Esophagus mucosa (tissue), 1 donor: ENCODE data around the gene CCL18. TPM values are rescaled to one million over a fixed set of nuclear protein-coding genes. Genes with fewer than 3 reads are reported as not detected.
"Not testable (repeated sequence)": the region's sequence is repeated elsewhere in the genome, so short reads cannot be mapped to it uniquely, and the experiment has no call there.

Experiments
- ATAC-seq: fragments of 200-7000 bp; cut with Tn5 transposase; one replicate; pipeline ENCODE4 v1.9.1; 2020
- total RNA-seq: library from RNA; stranded (reverse); gene quantifications from one replicate; pipeline ENCODE4 v1.2.4, GENCODE V29; 2023
- donor health status: DM: yes; HTN: yes; CAD: no.

Gene CCL18
- total RNA-seq, 1 donor from 2014 or later = 0.44 TPM

DNA sequence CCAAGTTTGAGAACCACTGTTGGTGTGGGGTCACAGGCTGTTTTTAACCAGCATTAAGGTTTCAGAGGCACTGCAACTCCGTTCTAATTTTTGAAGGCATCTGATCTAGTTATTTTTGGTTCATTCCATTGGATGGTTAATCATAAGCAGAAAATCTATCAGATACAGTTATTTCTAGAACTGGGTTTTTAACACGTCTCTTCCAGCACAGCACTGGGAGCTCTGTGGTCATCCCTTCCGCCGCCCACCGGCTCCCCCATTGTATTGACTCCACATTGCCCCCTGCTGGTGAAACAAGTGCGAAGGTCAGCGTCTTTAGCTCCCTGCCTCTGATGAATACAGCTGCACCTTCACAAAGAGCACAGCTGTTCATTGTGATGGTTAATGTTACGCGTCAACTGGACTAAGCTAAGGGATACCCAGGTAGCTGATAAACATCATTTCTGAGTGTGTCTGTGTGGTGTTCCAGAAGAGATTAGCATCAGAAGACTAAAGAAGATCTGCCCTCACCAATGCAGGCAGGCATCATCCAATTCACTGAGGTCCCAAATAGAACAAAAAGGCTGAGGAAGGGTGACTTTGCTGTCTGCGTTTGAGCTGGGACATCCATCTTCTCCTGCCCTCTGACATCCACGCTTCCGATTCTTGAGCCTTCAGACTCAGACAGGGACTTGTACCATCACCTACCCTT is 8.5 kb downstream of the CCL18 start:
- peak; percentile 22 for ATAC-seq

DNA sequence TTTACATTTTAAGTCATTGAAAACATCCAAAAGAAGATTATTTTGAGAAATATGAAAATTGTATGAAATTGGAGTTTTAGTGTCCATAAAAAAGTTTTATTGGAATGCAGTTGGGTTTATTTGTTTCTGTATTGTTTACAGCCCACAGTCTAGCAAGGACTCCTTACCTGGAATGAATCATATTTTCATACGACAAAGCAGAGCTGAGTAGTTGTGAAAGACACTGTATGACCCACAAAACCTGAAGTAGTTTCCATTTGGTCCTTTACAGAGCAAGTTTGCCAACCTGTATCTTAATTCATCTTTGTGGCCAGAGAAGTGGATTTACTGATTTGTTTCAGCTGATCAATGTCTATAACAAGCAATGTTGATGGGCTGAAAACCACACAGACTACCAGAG is 10.3 kb downstream of the CCL18 start:
- ATAC-seq = no peak

DNA sequence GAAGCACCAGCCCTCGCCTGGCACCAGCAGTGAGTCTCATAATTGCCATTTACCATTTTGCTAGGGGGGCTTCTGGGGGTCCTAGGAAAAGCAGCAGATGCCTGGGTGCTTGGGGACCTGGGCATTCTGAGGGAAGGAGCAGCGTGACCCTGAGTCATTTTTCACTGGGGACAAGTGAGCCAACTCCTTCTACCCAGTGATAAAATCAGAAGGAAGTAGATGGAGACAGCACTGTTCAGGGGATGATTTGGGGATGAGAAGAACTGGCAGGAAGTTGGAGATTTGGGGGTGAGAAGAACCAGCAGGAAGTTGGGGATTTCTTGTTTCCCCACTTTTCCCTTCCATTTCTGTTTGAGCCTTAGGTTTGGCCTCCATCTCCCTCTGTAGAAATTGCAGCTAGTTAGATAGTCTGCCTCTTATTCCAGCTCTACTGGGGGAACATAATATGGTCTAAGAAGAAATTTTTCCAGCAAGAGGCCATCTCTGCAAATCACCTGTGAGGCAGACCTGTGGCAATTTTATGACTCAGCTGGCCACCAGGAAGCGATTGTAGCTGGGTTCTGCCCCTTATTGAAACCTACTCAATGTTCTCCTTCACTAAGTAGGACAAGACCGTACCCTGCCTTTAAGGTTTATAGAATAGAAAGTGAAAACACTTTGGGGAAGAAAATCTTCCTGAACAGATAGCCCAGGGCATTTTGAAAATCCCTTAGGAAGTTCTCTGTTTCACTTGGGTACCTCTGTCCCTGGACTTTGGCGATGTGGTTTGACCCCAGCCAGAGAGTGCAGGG is 17.8 kb downstream of the CCL18 start:
- ATAC-seq = not testable (repeated sequence)

DNA sequence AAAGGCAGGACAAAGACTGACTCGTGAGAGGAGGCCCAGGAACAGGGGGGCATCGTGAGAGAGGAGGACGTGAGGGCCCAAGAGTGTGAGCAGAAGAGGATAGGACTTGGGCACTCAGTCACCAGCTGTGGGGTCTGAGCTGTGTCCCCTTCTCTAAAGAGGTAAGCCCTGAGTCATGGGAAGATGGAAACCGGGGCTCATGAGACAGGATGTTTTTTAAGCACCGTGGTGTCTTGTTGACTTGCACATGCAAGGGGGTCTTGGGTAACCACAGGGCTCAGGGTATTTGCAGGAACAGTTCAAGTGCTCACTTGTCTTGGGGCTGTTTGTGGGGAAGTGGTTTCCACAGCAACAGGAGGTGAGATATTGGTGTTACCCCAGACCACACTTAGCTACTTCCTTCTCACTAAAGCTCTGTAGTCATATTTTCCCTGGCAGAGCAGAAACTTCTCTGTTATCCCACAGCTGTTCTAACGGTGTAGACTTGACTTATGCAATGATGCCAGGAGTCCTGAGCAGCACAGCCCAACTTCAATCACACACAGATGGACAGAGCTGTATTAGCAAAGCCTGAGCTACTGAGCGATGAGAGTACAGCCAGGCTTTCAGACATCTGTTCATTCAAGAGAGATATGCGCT is 18.5 kb downstream of the CCL18 start:
- peak; percentile 68 for ATAC-seq

DNA sequence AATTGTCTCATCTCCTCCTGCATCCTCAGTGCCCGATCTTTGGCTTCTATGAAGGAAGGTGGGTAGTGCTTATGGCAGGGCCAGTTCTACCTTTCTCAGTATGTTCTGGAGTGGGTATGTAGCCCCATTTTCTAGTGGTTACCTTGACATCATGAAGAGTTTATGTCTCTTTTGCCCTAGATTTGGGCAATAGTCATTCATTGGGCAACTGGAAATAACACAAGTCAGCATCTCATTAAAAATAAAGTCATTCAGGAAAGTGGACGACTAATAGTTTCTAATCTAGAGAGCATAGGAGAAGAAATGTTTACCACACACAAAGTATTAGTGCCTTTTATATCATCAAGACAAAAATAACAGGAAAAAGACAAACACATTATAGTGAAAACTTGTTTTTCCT is 19.6 kb downstream of the CCL18 start:
- not testable (repeated sequence) for ATAC-seq

DNA sequence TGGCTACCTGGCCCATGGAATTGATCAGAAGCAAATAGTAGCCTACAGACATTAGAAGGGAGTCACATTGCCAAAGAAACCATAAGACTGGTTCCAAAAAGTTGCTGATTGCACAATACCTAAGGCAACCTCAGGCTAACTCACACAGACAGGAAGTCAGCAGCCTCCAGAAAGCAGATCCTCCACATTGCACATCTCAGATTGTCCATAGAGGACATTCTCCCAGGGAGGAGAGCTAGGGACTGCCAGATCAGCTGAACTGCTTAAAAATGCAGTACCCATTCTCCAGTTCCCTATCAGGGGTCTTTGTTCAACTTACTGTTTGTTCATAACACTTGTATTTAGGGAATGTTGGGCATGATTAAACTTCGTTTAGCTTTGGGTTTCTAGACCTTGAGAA is 21.7 kb downstream of the CCL18 start:
- ATAC-seq = no peak

DNA sequence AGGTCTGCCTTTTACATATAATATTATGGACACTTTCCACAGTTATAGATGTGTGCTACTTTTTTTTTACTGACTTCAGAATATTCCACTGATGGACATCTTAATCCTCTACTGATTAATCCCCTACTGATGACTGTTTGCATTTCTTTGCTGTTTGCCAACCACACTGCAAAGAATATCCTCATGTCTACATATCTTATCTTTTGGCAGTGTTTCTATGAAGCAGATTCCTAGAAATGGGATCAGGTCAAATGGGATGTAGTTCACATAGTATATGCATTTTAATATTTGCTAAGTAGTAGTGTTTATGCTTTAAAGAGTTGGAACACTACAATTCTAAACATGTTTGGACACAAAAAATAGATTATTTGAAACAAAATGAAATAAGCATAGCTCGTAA is 22.7 kb downstream of the CCL18 start:
- no peak for ATAC-seq

DNA sequence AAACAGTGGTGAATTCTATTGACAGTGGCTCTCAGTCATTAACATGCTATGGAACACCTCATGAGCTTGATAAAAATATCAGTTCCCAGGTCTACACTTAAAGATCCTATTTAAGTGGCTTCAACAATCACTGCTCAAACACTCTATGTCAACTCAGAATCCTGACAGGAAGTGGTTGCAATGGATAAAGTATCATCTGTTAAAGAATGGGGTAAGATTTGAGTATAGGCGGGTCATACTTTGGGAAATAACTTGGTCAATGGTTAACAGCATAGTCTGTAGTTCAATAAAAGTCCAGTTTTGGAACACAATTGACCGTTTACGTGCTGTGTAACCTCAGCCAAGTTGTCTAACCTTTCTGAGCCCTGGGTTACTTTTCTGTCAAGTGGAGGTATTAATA is 23.4 kb downstream of the CCL18 start:
- not testable (repeated sequence) for ATAC-seq

DNA sequence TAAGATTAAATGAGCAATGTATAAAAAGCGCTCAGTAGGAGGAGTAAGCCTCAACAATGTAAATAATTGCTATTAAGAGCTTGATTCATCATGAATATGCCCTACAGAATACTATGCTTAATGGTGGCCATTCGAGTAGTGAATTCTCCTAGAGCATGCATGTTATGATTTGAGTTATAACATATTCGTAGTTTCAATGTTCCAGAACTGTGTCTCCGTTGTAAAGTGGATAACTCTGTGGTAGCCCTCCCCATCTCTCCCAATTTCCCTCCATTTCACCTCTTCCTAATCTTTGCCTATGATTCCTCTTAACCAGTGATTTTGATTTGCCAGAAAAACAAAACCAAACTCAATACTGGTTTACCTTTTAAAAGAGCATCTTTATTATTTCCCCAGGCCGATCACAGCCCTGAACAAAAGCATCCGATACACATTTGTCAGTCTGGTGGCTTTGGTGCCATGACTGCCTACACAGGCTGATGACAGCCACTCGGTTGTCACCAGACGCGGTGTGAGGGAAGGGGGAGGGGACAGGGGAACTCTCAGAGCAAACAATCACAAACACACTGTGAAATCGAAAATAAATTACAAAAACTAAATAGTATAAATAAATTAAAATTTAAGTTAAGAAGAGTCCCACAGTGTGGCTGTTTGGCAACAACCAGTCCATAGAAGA is 24.0 kb downstream of the CCL18 start:
- not testable (repeated sequence) for ATAC-seq

DNA sequence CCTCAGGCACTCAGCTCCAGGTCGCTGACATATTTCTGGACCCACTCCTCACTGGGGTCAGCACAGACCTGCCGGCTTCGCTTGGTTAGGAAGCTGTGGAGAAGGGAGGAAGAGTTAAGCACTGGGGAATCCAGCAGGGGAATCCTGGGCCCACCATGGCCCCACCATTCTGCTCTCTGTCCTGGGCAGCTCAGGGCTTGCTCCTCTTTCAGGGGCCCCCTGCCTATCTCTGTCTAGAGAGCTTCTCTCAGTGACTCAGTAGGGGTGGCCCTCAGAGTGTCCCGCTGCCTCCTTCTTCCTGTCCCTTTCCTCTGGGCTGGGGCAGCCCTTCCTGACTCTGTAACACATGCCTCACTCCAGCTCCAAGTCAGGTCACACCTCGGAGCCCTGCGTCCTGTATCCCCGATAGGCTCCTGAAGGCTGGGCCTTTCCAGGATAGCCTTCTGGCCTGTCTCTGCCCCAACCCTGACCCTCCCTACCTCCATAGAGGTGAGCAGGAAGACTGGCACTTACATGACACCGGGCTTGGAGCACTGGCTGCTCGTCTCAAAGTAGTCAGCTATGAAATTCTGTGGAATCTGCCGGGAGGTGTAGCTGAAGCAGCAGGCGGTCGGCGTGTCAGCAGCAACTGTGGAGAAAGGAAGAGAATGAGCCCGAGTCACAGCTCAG is 24.7 kb downstream of the CCL18 start:
- ATAC-seq = no peak

DNA sequence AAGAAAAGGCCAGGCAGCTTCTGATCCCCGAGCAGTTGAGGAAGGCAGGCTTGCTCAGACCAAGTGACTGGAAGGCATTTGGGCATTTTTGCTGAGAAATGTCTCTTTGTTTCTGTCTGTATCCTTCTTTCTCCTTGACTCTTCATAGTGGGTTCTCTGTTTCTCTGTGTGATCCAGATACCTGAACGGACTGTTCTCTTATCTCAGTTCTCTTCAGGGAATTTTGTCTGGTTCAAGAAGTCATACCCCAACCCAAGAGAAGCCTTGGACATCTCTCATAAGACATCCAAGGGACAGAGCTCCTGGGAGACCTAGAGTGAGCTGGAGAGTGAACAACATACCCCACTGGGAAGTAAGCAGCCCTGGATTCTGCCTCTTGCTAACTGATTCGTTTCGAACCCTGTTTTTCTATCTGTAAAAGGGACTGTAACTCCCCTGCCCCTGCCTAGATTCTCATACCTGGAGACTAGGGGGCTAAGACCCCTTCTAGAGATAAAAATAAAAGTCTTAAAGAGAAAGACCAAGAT is 25.3 kb downstream of the CCL18 start:
- ATAC-seq = peak; percentile 23

DNA sequence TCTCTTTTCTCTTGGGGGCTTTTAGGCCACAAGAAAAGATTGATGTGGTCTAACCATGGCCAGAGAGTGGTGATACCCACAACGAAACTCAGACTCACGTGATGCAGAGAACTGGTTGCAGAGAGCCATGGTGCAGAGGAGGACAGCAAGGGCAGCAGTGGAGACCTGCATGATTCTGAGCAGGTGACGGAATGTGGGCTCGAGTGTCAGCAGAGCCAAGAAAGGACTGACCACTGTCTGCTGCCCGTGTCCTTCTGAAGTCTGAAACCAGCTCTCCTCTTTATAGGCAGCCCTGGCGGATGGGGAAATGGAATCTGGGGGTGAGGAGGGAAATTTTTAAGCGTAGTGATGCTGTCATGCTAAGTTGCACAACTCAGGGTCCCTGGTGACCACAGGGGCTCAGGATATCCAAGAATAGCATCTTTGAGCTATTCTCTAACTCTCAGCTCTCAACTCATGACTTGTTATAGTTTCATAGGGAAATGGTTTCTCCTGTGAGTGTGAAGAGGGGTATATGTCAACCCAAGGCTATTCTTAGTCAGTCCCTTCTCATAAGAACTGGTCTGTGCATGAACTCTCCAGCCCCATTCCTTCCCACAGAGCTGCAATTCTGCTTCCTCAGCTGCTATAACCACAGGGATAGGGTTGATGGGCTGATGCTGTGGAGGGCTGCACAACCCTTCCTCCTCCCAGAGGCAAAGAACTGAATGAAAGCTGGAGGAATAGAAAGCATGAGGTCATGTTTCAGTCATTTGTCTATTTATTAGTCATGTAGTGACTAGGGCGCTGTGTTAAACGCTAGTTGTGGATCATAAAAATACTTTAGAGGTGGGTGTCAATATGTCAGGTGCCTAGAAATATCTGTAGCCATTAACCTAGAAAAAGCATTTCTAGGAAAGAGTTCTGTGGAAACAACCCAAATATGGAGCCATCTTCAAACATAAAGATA is 26.1 kb downstream of the CCL18 start, which contains the start of gene CCL3:
CCL3 (minus strand) TSS at position 256 of the 949 bp plus-strand sequence; CDS start at position 171, 85 bp downstream.
- peak; percentile 63 for ATAC-seq

DNA sequence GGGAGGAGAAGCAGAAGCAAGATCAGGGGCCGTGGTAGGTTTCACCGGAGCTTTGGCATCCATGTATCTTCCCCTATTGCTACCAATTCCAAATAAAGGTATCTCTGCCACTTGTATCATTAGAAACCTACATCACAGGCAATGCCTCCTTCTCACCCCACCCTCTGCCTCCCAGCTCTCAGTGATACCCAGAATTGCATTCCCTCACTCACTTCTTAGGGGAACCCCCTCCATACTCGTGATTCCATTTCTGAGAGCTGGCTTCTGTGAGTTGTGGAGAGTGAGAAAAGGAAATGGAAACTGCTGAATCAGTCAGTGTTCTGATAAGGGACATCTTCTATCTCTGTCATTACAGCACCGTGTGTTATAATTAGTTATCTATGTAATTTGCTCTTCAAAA is 28.2 kb downstream of the CCL18 start:
- ATAC-seq = no peak

DNA sequence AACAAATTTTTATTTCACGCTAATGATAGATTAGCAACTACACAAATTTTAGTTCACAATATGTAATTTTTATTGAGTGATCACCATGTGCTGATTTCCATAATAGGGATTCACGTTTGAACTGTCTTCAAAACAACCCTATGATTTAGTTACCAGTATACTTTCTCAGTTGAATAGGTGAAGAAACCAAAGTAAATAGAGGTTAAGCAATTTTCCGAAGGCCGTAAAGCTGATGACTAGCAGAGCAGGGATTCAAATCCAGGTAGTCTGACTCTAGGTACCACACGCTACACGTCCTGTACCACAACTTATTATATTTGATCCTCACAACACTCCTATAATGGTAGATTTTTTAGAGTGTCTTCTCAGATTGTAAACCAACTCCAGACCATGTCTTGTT is 28.6 kb downstream of the CCL18 start:
- ATAC-seq = not testable (repeated sequence)

DNA sequence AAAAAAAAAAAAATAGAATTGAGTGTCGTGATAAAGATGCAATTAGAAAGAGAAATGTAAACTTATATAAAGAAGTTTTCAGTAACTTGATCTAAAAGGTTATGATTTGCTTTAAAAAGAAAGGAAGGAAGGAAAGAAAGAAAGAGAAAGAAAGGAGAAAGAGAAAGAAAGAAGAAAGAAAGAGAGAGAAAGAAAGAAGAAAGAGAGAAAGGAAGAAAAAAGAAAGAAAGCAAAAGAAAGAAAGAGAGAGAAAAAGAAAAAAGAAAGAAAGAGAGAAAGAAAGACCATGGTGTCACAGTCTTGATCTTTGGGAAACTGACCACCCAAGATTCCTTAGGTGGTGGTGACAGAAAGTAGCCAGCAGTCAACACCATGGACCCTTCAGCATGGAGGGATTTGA is 30.2 kb downstream of the CCL18 start:
- ATAC-seq = no peak

DNA sequence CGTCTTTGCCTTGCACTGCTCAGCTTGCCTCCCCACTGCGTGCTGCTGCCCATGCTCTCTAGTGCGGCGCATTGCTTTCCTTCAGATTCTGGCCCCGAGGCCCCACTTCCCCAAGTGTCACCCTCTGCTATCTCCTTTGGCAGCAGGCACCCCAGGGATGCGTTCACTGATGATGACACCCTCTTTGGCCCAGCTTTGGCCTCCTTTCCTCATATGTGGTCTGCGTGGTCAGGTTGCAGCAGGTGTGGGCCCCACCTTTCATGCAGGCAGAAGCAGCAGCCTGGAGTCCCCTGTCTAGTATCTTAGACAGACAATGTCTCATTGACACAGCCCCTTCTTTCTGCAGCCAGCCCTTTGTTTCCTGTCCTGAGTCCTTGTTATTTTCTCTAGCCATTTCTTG is 30.7 kb downstream of the CCL18 start:
- ATAC-seq = no peak

DNA sequence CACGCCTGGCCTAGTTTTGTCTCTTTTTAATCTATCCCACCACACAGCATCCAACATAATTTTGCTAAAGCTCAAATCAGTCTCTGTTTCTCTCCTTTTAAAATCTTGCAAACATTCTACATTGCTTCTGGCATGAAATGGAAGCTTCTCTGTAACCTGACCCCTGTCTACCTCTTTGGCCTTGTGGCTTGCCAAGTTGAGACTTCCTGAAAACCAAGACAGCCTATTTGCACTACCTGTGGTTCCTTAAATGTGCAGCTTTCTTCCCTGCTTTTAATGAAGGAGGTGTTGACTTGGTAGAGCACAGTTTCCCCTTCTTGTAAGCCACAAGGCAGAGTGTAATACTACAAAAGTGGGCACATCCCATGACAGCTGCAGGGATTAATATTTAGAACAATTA is 31.9 kb downstream of the CCL18 start:
- ATAC-seq = no peak

DNA sequence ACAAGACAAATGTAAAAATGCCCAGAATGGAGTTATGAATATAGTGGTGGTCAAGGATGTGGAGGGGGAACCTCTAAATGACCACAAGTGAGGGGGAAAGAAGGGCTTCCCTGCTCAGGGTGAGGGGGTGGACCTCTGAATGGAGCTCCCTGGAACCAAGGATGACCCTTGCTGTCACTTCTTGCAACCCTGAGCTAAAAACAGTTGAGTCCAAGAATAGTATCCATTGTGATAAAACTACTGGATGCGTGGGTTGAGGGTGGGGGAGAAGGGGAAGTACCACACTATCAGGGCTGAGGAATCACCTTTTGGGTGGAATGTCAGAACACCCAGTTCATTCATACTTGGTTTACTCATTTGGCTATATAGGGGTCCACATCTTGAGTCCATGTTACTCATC is 34.9 kb downstream of the CCL18 start:
- not testable (repeated sequence) for ATAC-seq

DNA sequence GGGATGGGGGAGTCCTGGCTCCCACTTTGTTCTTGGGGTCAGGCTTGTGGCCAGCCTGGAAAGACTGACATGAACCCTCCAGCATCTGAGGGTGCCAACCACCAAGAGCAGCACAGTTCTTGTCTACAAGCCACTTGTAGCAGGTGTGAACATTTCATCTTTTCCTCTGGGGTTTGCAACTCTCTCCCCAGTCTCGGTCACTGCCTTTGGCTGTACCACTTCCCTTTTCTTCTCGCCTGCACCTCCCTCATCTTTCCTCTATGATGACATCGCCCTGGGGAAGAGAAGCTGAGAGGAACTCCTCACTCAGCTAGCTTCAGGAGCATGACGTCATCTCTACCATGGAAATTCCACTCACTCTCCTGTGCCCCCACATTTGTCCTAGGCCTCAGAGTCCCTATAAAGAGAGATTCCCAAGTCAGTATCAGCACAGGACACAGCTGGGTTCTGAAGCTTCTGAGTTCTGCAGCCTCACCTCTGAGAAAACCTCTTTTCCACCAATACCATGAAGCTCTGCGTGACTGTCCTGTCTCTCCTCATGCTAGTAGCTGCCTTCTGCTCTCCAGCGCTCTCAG is 39.4 kb downstream of the CCL18 start, which contains the start of gene CCL4:
CCL4 (plus strand) TSS at position 427 of the 575 bp plus-strand sequence; CDS start at position 506, 79 bp downstream.
- ATAC-seq = peak; percentile 63

DNA sequence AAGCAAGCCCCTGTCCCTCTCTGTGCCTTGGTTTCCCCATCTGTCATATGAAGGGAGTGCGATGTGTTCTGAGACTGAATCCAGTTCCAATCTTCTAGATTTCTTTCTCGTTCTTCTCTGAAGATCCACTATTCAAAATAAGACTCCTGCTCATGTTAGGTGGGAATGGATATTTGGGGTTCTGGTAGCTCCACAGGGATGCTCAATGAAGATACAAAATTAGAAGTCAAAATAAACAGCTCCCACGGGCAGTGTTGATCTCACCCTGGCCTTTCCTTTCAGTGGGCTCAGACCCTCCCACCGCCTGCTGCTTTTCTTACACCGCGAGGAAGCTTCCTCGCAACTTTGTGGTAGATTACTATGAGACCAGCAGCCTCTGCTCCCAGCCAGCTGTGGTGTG is 40.2 kb downstream of the CCL18 start:
- ATAC-seq = not testable (repeated sequence)
